PC-3 (cell line): Measurements from ENCODE around the gene LY86. TPM values are rescaled to one million over a fixed set of nuclear protein-coding genes. Genes with fewer than 3 reads are reported as not detected.
A peak's percentile ranks its signal among the peaks of the same experiment; 100 is the strongest.

Experiments used
- ATAC-seq: fragments of 200-7000 bp; cut with Tn5 transposase; 2 replicates; pipeline ENCODE4 v1.9.1; 2020; ENCODE audit warnings: mild to moderate bottlenecking, moderate library complexity
- BruUV-seq: library from RNA; stranded (reverse); fragments of 400-500 nt; replicated peaks from 2 replicates; lab custom pipeline; 2021; lab: Mats Ljungman, UMichigan
- CTCF ChIA-PET: fragments of 300-600 bp; sonication (Branson Sonifier 250); formaldehyde crosslinking; loops from one replicate; lab custom pipeline; 2022; ENCODE audit warnings: antibody characterized with exemption; lab: Charles Lee
- POLR2A ChIA-PET: fragments of 300-600 bp; sonication (Branson Sonifier 250); formaldehyde crosslinking; loops from one replicate; lab custom pipeline; 2022; ENCODE audit warnings: antibody characterized with exemption; ENCODE audit not compliant: unreplicated experiment; lab: Charles Lee
- DNase-seq: peaks from one replicate; pipeline ENCODE4 v3.0.0-alpha.2; 2015
- H2AFZ ChIP-seq: fragments of 300-600 bp; sonication (generic); 2 replicates; pipeline ENCODE4 v1.6.0; 2016; ENCODE audit warnings: antibody characterized with exemption, low read length
- H3F3A ChIP-seq: fragments of 300-600 bp; sonication (generic); one replicate; pipeline ENCODE4 v1.6.0; 2017; ENCODE audit warnings: antibody characterized with exemption, low read length, control low read depth, mild to moderate bottlenecking; ENCODE audit not compliant: unreplicated experiment
- H3K27ac ChIP-seq: fragments of 300-600 bp; sonication (generic); 2 replicates; pipeline ENCODE4 v1.5.1; 2016; ENCODE audit warnings: mild to moderate bottlenecking, low read length
- H3K27me3 ChIP-seq: fragments of 300-600 bp; sonication (generic); 2 replicates; pipeline ENCODE4 v1.6.1; 2016; ENCODE audit warnings: low read length, mixed read lengths
- H3K36me3 ChIP-seq: fragments of 300-600 bp; sonication (generic); 2 replicates; pipeline ENCODE4 v1.6.1; 2016; ENCODE audit warnings: low read depth, mixed run types, low read length, mixed read lengths
- H3K4me1 ChIP-seq: fragments of 300-600 bp; sonication (generic); 2 replicates; pipeline ENCODE4 v1.5.1; 2016; ENCODE audit warnings: low read length; ENCODE audit not compliant: insufficient read depth
- H3K4me2 ChIP-seq: fragments of 300-600 bp; sonication (generic); 2 replicates; pipeline ENCODE4 v1.6.0; 2016; ENCODE audit warnings: low read length
- H3K4me3 ChIP-seq: fragments of 300-600 bp; sonication (generic); 2 replicates; pipeline ENCODE4 v1.5.1; 2016; ENCODE audit warnings: mild to moderate bottlenecking, low read length, mixed read lengths
- H3K79me2 ChIP-seq: fragments of 300-600 bp; sonication (generic); 2 replicates; pipeline ENCODE4 v1.6.1; 2017; ENCODE audit warnings: low read length, mixed read lengths
- H3K9ac ChIP-seq: fragments of 300-600 bp; sonication (generic); 2 replicates; pipeline ENCODE4 v1.6.0; 2016; ENCODE audit warnings: mild to moderate bottlenecking, low read length
- H3K9me2 ChIP-seq: fragments of 300-600 bp; sonication (generic); replicated peaks from 2 replicates; pipeline ENCODE4 v1.6.1; 2016; ENCODE audit warnings: mixed run types, low read length, mixed read lengths
- H3K9me3 ChIP-seq: fragments of 300-600 bp; sonication (generic); 2 replicates; pipeline ENCODE4 v1.6.1; 2016; ENCODE audit warnings: low read length, mixed read lengths
- H4K20me1 ChIP-seq: fragments of 300-600 bp; sonication (generic); 2 replicates; pipeline ENCODE4 v1.6.1; 2016; ENCODE audit warnings: low read length, mixed read lengths
- CTCF ChIP-seq: fragments of 300-600 bp; sonication (generic); conservative IDR thresholded peaks from 2 replicates; pipeline ENCODE4 v1.5.1; 2017; ENCODE audit warnings: antibody characterized with exemption, low read depth, mild to moderate bottlenecking, low read length
- EZH2 ChIP-seq: fragments of 300-600 bp; sonication (generic); IDR thresholded peaks from one replicate; pipeline ENCODE4 v1.6.1; 2017; ENCODE audit warnings: antibody characterized with exemption, mild to moderate bottlenecking, low read length; ENCODE audit not compliant: unreplicated experiment
- EZH2phosphoT487 ChIP-seq: fragments of 300-600 bp; sonication (generic); IDR thresholded peaks from 2 replicates; pipeline ENCODE4 v1.6.1; 2018; ENCODE audit warnings: mild to moderate bottlenecking, antibody characterized with exemption, low read length, borderline replicate concordance
- intact Hi-C: fragments of 100-400 bp; cut with micrococcal nuclease; formaldehyde crosslinking; loops from 2 replicates; pipeline ENCODE4 v1.9.0; 2023
- total RNA-seq: library from RNA; depleted of rRNA; stranded (reverse); fragments of >200 nt; gene quantifications from 2 replicates; pipeline ENCODE4 v1.2.3, GENCODE V29; 2014

The LY86 gene
- total RNA-seq, 1 experiment from 2014 or later, result not detected

GRCh38 chr6:6690144-6690483 is 101.6 kb downstream of the LY86 start:
- Histone ChIP-seq H4K20me1 (no peaks in the 10 kb centered on the region), H3K9ac (peak overlapping the region; percentile 70), H3K4me3 (no peak overlapping the region), H3K27ac (peak overlapping the region; percentile 97), H3K4me1 (peaks cover 42% of the 10 kb centered on the region), H3K27me3 (no peaks in the 10 kb centered on the region), H3F3A (no peaks in the 10 kb centered on the region), H3K9me2 (no peaks in the 10 kb centered on the region), H3K79me2 (no peaks in the 10 kb centered on the region), H3K9me3 (no peaks in the 10 kb centered on the region), H2AFZ (peak overlapping the region; percentile 56), H3K36me3 (no peaks in the 10 kb centered on the region), H3K4me2 (peak overlapping the region; percentile 84)
- BruUV-seq, result no TSS peak
- DNase-seq, result no peak
- no peak for TF ChIP-seq EZH2phosphoT487
- no peak for TF ChIP-seq CTCF
- TF ChIP-seq EZH2, result no peak
- ChIA-PET CTCF (no interaction called here), POLR2A (no interaction called here)
- no peak for ATAC-seq
- intact Hi-C loops, result loop anchor here (10.0 kb wide), 1 partner anchor 365 kb away; no protein-coding TSS in a partner anchor

- Histone ChIP-seq H3K27me3 (no peaks in the 10 kb centered on the region), H4K20me1 (no peaks in the 10 kb centered on the region), H3K79me2 (no peaks in the 10 kb centered on the region), H3K4me2 (no peak overlapping the region), H3F3A (no peaks in the 10 kb centered on the region), H3K27ac (no peak overlapping the region), H3K9ac (no peak overlapping the region), H3K4me1 (peaks cover 25% of the 10 kb centered on the region), H3K9me3 (no peaks in the 10 kb centered on the region), H3K36me3 (no peaks in the 10 kb centered on the region), H3K9me2 (no peaks in the 10 kb centered on the region), H3K4me3 (no peak overlapping the region), H2AFZ (no peak overlapping the region)
- no peak for TF ChIP-seq EZH2
- no peak for TF ChIP-seq CTCF
- no peak for TF ChIP-seq EZH2phosphoT487
- no TSS peak for BruUV-seq
- intact Hi-C loops, result loop anchor here (10.0 kb wide), 1 partner anchor 360 kb away; no protein-coding TSS in a partner anchor
- DNase-seq (no peak), ATAC-seq (no peak)
- ChIA-PET POLR2A (no interaction called here), CTCF (no interaction called here)
These were observed 105.9 kb downstream of the LY86 start for GRCh38 chr6:6694368-6694780.

- Histone ChIP-seq H3F3A (no peaks in the 10 kb centered on the region), H3K4me2 (no peak overlapping the region), H3K4me1 (peaks cover 25% of the 10 kb centered on the region), H3K9me2 (no peaks in the 10 kb centered on the region), H3K9ac (no peak overlapping the region), H2AFZ (no peak overlapping the region), H3K9me3 (no peaks in the 10 kb centered on the region), H3K27me3 (no peaks in the 10 kb centered on the region), H3K36me3 (no peaks in the 10 kb centered on the region), H4K20me1 (no peaks in the 10 kb centered on the region), H3K4me3 (no peak overlapping the region), H3K79me2 (no peaks in the 10 kb centered on the region), H3K27ac (no peak overlapping the region)
- ChIA-PET POLR2A (no interaction called here), CTCF (no interaction called here)
- no peak for ATAC-seq
- DNase-seq, result no peak
- intact Hi-C loops, result loop anchor here (10.0 kb wide), 1 partner anchor 360 kb away; no protein-coding TSS in a partner anchor
- no TSS peak for BruUV-seq
- TF ChIP-seq CTCF (no peak), EZH2 (no peak), EZH2phosphoT487 (no peak)
These were observed 106.5 kb downstream of the LY86 start for GRCh38 chr6:6694825-6695624.
